NAMALWA (cell line): ENCODE data around the gene TBC1D10A.

Source experiments
- DNase-seq: peaks from one replicate; pipeline ENCODE4 v3.0.0-alpha.2; 2015; ENCODE audit warnings: low spot score

TBC1D10A gene

GRCh38 chr22:30326706-30327362, at the start of gene TBC1D10A:
TSS of gene TBC1D10A (minus strand) at chr22:30326941. CDS start at chr22:30326881, 60 bp downstream.
- DNase-seq = peak; percentile 95

DNA sequence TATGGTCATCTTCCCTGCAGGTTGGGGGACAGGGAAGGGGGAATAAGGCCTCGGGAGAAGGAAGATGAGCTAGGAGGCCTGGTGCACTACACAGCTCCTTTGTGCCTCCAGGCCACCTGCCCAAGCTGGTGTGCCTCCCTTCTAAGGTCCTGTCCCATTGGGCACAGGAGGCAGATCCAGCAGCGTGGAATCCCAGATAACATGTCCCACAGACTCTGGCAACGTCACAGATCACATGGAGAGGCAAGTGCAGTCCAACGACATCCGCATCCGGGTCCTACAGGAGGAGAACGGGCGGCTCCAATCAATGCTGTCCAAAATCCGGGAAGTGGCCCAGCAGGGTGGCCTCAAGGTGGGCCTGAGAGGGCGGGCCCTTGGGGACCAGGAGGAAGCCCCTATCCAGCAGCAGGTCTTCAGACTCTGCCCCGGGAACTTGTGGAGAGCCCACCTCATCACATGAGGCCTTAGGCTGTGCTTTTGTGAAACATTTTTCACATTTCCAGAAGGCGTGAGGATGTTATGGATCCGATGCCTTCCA, 48.6 kb upstream of the TBC1D10A start:
- DNase-seq = no peak

DNA sequence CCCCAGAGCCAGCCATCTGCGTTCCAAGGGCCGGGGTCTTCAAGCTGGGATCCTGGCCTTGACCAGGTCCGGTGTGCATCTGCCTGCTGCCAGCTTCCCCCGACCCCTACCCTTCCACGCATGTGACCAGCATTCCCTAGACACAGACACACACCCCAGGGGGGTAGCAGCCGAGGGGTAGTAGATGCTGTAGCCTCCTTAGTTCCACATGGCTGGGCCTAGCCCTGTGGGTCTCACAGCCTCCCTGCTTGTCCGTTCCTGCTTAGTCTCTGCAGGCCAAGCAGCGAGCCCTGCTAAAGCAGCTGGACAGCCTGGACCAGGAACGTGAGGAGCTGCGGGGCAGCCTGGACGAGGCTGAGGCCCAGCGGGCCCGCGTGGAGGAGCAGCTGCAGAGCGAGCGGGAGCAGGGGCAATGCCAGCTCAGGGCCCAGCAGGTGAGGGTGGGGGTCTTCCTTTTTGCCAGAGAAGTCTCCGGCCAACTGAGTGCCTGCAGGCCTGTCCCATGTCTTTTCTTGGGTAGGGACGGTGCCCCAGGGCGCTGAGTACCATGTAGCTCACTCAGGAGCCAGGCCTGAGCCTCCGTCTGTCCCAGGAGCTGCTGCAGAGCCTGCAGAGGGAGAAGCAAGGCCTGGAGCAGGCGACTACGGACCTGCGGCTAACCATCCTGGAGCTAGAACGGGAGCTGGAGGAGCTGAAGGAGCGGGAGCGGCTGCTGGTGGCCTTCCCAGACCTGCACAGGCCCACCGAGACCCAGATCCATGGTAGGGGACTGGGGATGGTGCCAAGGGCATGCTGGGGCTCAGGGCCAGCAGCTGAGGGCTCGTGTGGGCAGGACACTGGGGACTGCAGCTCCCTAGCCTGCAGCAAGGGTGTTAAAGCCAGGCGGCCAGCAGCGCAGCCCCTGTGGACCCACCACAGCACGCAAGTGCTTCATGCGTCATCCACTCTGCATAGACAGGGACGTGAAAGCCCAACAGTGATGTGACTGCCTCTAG, 46.9 kb upstream of the TBC1D10A start:
- DNase-seq = no peak

GRCh38 chr22:30372915-30373314, 46.2 kb upstream of the TBC1D10A start:
- DNase-seq = no peak

GRCh38 chr22:30371981-30372380, 45.2 kb upstream of the TBC1D10A start:
- DNase-seq = no peak

DNA sequence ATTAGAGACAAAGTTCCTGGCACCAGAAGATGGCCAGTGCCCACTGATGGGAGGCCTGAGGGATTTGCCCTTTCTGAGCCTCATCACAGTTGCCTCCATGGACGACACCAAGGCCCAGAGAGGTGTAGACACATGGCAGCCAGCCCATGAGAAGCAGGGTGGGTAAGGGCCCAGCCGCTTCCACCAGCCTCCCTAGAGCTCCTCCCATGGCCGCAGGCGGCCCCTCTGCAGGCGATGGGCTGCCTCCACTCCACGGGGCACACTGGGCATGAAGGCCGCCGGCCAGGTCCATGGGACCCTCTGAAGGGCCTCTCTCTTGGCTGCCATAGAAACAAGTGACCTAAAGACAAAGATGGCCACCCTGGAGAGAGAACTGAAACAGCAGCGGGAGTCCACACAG, 44.6 kb upstream of the TBC1D10A start:
- DNase-seq = no peak

- DNase-seq = no peak
Measured at GRCh38 chr22:30370641-30371230, 44.0 kb upstream of the TBC1D10A start.

DNA sequence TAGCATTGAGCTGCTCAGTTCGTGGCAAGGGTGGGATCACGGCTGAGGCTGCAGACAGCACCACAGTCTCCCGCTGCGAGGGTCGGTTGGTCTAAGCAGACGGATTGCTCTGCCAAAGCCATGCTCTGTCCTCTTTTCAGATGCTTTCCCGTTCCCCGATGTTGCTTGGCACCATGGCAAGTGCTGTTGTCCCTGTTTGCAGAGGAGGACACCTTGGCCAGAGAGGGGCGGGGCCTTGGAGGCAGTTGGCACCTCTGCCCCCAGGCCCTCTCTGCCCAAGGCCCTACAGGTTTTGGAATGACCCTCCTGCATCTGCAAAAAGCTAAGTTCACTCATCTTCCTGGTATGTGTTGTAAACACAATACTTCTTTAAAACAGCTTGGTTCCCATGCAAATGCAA, 41.7 kb upstream of the TBC1D10A start:
- DNase-seq = no peak

- no peak for DNase-seq
Measured at GRCh38 chr22:30365891-30366290, 39.1 kb upstream of the TBC1D10A start.

DNA sequence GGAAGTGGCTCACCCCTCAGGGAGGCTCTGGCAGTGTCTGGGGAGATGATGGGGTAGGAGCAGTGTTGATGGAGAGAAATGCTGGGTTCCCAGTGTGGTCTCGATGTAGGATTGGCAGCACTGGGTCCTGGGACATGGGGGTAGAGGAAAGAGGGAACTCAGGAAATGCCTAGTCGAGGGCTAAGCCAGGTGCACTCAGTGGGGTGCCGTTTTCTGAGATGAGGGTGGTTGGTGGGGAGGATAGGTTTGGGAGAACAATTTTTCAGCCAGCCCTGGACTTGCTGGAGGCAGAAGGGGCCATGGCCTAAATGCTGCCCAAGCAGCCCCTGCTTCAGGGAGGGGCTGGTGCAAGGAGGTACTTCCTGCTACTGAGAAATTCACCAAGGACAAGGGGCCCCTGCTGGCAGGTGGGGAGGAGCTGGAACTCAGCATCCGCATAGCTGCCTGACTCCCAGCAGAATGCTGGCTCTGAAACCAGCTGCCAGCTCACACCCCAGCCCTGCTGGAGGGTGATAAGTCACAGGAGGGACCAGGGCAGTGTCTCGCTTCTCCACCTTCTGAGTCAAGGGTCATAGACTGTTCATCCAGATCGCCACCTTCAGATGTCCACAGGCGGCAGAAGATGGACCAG, 36.0 kb upstream of the TBC1D10A start:
- DNase-seq = no peak

GRCh38 chr22:30361916-30362650, 35.3 kb upstream of the TBC1D10A start:
- no peak for DNase-seq

- DNase-seq = no peak
Measured at GRCh38 chr22:30358541-30358940, 31.8 kb upstream of the TBC1D10A start.

DNA sequence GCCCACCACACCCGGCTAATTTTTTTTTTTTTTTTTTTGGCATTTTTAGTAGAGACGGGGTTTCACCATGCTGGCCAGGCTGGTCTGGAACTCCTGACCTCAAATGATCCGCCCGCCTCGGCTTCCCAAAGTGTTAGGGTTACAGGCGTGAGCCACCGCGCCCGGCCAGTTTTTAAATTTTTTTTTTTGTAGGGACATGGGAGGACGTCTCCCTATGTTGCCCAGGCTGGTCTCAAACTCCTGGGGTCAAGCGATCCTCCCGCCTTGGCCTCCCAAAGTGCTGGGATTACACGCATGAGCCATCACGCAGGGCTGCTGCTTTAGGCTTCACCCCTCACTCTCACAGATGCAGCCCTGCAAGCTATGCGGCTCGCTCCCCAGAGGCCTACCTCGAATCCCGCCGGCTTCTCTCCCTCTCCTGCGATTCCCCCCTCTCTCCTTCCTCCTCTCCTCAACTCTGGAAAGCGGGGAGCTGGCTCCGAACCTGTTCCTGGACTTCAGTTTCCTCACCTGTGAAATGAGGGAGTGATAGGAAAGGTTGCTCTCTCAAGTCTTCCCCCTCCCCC, 31.0 kb upstream of the TBC1D10A start:
- no peak for DNase-seq

- no peak for DNase-seq
Measured at GRCh38 chr22:30357236-30357570, 30.5 kb upstream of the TBC1D10A start.

GRCh38 chr22:30356449-30357235, 29.9 kb upstream of the TBC1D10A start, which contains the start of the genes CCDC157 and SF3A1:
TSS of gene CCDC157 (plus strand) at chr22:30357007. CDS start at chr22:30366001, 8,994 bp downstream.
TSS of gene SF3A1 (minus strand) at chr22:30356894. CDS start at chr22:30356792, 102 bp downstream.
- peak; percentile 90 for DNase-seq

GRCh38 chr22:30354644-30355043, 27.9 kb upstream of the TBC1D10A start:
- no peak for DNase-seq

DNA sequence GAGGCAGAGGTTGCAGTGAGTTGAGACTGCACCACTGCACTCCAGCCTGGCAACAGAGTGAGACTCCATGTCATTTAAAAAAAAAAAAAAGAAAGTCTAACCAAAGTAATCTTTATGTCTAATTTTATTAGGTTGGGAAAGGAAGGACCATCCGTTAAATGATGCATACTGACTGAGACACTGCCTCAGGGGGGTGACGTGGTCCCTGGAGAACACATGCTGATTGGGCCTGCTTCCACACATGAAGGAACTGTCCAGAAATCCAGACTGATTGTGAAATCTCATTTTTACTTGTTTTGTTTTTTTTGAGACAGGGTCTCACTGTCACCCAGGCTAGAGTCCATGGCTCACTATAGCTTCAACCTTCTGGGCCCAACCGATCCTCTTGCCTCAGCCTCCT, 24.5 kb upstream of the TBC1D10A start:
- DNase-seq = no peak

DNA sequence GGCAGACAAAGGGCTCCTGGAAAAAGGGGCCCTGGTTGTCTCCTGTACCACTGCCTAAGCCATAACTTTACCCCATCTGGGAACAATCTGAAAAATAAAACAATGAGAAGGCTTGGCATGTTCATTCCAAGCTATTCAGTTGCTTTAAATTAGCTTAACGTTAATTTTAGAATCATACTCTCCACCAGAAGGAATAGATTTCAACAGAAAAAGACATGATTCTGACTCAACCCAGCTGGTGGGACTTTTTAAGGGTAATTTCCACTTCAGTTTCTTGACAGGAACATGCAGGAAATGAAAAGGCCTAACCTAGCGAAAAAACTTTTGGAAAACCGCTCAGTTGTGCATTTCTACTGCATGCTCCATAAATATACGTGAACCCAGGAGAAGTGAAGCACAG, 22.1 kb upstream of the TBC1D10A start:
- DNase-seq = no peak

GRCh38 chr22:30348404-30348803, 21.7 kb upstream of the TBC1D10A start:
- no peak for DNase-seq

DNA sequence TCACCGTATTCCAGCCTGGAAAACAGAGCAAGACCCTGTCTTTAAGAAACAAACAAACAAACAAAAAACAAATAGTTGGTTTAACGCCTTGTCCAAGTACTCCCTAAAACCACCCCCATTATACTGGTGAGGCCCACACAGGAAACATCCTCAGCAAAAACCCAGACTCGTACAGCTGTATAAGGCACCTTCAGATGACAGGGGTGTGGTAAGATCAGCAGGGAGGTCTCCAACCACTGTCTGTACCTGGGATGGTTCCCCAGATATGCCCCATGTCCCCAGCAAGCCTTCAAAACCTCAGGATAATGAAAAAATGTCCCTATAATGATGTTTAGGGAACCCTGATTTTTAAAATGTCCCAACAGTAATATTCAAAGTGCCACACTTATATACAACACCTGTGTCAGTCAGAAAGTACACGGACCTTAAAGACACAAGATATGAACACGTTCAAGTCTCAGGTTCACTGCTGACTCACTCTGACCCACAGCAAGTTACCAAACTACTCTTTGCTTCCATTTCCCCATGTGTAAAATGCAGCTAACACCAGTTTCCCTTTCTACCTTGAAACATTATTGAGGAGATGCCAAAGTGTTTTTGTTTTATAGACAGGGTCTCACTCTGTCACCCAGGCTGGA, 20.6 kb upstream of the TBC1D10A start:
- DNase-seq = no peak
